GM19043 (cell line): Measurements from ENCODE around the gene STK11.
"Not testable (repeated sequence)": the region's sequence is repeated elsewhere in the genome, so short reads cannot be mapped to it uniquely, and the experiment has no call there.

Experiments
- ATAC-seq: cut with Tn5 transposase; IDR thresholded peaks from one replicate; pipeline ENCODE4 v1.9.1; 2021; ENCODE audit warnings: low read depth; ENCODE audit not compliant: unreplicated experiment

STK11 gene

DNA sequence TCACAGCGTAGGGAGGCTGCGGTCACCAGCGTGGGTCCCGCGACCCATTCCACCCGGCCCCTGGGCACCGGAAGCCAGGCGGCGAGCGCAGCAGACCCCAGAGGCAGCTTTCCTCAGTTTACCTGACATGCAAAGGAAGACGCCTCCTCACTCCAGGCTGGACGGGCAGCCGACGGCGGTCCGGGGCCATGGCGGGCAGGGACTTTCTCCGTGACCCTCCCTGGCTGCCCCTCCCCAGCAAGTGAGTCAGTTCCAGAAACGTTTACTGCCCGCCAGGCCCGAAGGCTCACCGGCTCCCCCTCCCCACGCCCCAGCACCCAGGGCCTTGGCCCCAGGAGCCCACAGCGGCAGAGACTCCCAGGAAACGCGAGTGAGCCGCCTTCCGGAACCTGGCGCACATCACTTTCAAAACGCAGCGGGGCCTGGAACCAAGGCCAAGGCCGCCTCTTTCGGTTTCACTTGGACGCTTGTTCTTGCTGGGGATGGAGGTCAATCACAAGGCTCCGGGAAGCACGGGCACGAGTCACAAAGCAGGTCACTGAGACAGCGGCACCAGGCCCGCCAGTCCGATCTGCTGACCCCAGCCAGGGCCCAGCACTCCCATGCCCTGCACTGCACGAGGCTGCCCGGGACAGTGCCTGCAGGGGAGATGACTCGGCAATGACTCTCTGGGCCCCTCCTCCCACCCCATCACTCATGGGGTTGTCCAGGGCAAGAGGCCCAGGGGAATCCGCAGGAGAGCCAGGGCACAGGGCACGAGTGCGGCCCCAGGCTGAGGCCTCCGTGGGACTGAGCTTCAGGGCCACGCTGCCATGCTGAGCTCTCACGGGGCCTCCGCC is 36.8 kb upstream of the STK11 start:
- no peak for ATAC-seq

DNA sequence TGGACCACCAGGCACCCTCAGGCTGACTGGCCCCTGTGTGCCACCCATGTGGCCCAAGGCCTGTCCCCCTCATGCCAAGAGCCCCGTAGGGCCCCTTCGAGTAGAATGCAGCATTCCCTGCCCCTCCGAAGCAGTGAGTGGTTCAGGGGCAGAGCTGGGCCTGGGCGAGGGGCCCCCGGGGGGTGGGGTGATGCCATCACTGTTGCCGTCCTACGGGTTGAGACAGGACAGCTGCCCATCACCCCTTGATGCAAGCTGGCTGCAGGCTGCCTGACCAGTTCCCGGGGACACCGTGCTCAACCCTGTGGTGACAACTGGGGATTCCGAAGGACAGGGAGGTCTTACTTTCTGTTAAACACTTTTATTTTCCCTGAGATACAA is 36.2 kb upstream of the STK11 start:
- ATAC-seq: no peak

- ATAC-seq: no peak
Observed at GRCh38 chr19:1169921-1170885, 35.4 kb upstream of the STK11 start.

GRCh38 chr19:1170938-1171754 is 34.4 kb upstream of the STK11 start:
- ATAC-seq: no peak

GRCh38 chr19:1171755-1172352 is 33.7 kb upstream of the STK11 start:
- ATAC-seq: no peak

DNA sequence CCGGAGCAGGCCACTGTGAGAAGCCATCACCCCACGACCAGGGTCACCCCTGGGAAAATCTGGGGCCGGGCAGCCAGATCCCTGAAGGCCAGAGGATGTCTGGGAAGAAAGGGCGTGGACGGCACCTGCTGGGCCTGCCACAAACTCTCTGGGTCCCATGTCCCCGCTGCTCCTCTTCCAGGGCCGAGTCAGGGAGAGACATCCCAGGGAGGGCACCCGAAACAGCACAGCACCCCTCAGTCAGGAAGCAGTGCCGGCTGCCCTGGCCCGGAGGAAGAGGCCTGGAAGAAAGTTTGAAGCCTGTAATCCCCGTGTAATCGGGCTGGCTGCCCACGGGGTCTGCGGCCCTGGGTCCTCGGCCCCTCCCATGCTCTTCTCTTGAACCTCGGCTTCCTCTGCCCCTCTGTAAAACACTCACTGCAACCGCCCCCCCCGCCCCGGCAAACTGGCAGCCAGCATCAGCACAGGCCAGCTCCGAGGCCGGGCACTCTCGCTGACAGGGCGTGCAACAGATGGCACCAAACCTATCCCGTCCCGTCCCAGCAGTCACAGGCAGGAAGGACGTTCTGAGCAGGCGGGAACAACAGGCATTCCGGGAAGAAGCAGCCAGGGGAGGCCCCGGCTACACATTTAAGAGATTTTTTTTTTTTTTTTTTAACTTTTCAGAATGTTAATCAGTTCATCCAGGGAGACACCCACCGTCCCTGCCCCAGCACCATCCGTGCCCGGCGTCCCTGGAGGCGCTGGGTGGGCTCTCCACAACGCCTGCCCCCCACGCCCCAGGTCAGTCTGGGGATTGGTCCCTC is 33.0 kb upstream of the STK11 start:
- ATAC-seq: no peak

DNA sequence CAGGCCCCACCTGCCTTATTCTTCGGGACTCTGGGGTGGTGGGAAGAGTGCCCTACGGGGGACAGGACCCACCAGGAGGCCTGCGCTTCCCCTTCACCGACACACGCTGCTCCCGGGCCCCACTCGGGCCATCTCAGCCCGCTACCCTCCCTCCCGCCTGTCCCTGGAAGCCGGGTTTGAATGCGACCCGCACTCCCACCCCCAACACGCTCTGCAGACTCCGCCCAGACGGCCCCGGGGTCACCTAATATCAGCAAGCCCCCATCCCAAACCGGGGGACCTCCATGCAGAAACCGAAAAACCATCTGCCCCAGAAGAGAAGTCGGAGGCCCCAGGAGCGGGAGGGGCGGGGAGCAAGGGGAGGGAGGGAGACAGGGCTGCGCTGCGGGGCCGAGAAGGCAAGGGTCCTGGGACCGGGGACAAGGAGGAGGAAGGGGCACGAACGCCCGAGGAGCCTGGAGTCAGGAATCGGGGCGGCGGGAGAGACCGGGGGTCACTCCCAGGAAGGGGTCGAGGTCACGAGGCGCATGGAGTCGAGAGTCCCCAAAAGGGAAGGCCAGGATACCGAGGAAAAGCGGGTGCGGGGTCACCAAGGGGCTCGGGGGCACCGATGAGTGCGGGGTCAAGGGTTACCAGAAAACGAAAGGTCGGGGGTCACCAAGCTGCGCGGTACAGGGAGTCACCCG is 32.3 kb upstream of the STK11 start:
- ATAC-seq: no peak

GRCh38 chr19:1173845-1174809 is 31.5 kb upstream of the STK11 start, which contains the start of gene SBNO2:
Gene SBNO2 (minus strand): TSS chr19:1174268. CDS start chr19:1154276, 19,992 bp downstream.
- no peak for ATAC-seq

GRCh38 chr19:1177322-1178114 is 28.1 kb upstream of the STK11 start:
- ATAC-seq: no peak

- no peak for ATAC-seq
Observed at GRCh38 chr19:1181606-1182005, 24.0 kb upstream of the STK11 start.

DNA sequence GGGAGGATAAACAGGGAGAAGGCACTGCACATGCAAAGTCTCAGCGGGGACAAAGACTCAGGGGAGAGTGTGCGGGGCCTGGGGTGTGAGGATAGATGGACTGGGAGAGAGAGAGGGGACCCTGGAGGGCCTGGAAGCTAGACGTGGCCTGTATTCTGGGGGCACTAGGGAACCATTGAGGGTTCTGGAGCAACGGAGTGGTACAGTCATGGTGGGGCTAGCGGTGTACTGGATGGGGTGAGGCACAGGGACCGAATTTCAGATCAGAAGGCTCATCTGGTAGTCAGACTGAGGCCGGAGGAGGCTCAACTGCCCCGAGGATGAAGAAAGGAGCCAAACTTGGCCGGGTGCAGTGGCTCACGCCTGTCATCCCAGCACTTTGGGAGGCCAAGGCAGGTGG is 23.5 kb upstream of the STK11 start:
- no peak for ATAC-seq

GRCh38 chr19:1182727-1183126 is 22.9 kb upstream of the STK11 start:
- ATAC-seq: no peak

- no peak for ATAC-seq
Observed at GRCh38 chr19:1183543-1184172, 21.9 kb upstream of the STK11 start.

GRCh38 chr19:1189419-1189818 is 16.2 kb upstream of the STK11 start:
- no peak for ATAC-seq

DNA sequence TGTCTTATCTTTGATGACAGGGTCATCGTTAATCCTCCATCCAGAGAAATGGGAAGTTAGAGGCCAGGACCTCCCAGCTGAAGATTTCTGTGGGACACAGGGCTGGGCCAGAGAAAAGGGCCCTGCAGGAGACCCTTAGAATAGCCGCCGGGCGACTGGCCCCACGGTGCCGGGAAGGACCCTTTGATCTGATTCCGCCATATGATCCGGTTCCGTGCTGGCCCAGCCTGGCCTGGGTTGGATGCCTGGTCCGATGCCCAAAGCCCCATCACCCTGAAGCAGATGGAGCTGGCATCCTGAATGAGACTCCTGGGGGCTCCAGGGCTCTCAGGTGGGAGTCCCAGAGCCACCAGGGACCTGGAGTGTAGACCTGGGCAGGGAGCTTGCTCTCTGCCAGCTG is 6.0 kb upstream of the STK11 start:
- ATAC-seq: no peak

- ATAC-seq: not testable (repeated sequence)
Observed at GRCh38 chr19:1200614-1201013, 5.0 kb upstream of the STK11 start.
